CD4-positive, alpha-beta T cell (primary cell): ENCODE results near the gene ABHD16B. TPM values are rescaled to one million over a fixed set of nuclear protein-coding genes. Genes with fewer than 3 reads are reported as not detected.

Source experiments
- ATAC-seq: fragments of 200-7000 bp; cut with Tn5 transposase; one replicate; pipeline ENCODE4 v1.10.0; 2022; ENCODE audit warnings: mild to moderate bottlenecking; ENCODE audit not compliant: poor library complexity
- CTCF ChIA-PET: fragments of 350-600 bp; sonication (Branson Sonifier 250); formaldehyde crosslinking; loops from one replicate; lab custom pipeline; 2021; ENCODE audit warnings: antibody characterized with exemption, inconsistent platforms; lab: Charles Lee
- POLR2A ChIA-PET: fragments of 350-600 bp; sonication (Branson Sonifier 250); formaldehyde crosslinking; loops from one replicate; lab custom pipeline; 2021; ENCODE audit warnings: antibody characterized with exemption, inconsistent platforms; lab: Charles Lee
- DNase-seq, 14 experiments: peaks; one replicate each; pipeline ENCODE4 v3.0.0-alpha.2; 2013 to 2020; ENCODE audit warnings: mixed read lengths in 2 of 14
- H3K27ac ChIP-seq, 2 donors: one replicate each; pipeline versions ENCODE4 v1.5.1 to v1.7.0; 2013; ENCODE audit warnings: low read length in 2 of 2, low read depth in 1 of 2, mild to moderate bottlenecking in 1 of 2
- H3K27me3 ChIP-seq, 2 experiments: 1 replicate in 1 of 2; 2 replicates in 1 of 2; pipeline versions ENCODE4 v1.6.1 to v1.7.0; 2013; ENCODE audit warnings: low read length in 2 of 2, control low read depth in 1 of 2, mild to moderate bottlenecking in 1 of 2, moderate library complexity in 1 of 2; ENCODE audit not compliant: insufficient read depth in 2 of 2, control insufficient read depth in 1 of 2
- H3K36me3 ChIP-seq: one replicate; pipeline ENCODE4 v1.6.1; 2013; ENCODE audit warnings: low read length, control low read depth; ENCODE audit not compliant: insufficient read depth
- H3K4me1 ChIP-seq: one replicate; pipeline ENCODE4 v1.6.1; 2013; ENCODE audit warnings: low read length, control low read depth; ENCODE audit not compliant: insufficient read depth
- H3K4me3 ChIP-seq: one replicate; pipeline ENCODE4 v1.5.1; 2013; ENCODE audit warnings: mild to moderate bottlenecking, low read length, moderate library complexity
- H3K9me3 ChIP-seq, 2 experiments: 1 replicate in 1 of 2; 2 replicates in 1 of 2; pipeline versions ENCODE4 v1.6.1 to v1.7.0; 2013; ENCODE audit warnings: low read length in 2 of 2, mild to moderate bottlenecking in 2 of 2, control low read depth in 1 of 2, moderate library complexity in 1 of 2; ENCODE audit not compliant: control insufficient read depth in 1 of 2, insufficient read depth in 1 of 2
- H3K27ac Mint-ChIP-seq: one replicate; pipeline ENCODE4 v1.8.0; 2020; ENCODE audit warnings: mixed read lengths
- H3K27me3 Mint-ChIP-seq: one replicate; pipeline ENCODE4 v1.8.0; 2021; ENCODE audit warnings: mixed read lengths
- H3K36me3 Mint-ChIP-seq: one replicate; pipeline ENCODE4 v1.8.0; 2021; ENCODE audit warnings: low read depth, mixed read lengths
- H3K4me1 Mint-ChIP-seq: one replicate; pipeline ENCODE4 v1.8.0; 2021; ENCODE audit warnings: low read depth, mixed read lengths
- H3K4me3 Mint-ChIP-seq: one replicate; pipeline ENCODE4 v1.8.0; 2020; ENCODE audit warnings: mild to moderate bottlenecking, mixed read lengths
- H3K9me3 Mint-ChIP-seq: one replicate; pipeline ENCODE4 v1.8.0; 2020; ENCODE audit warnings: mixed read lengths
- CTCF ChIP-seq: fragments of 200-600 bp; IDR thresholded peaks from one replicate; pipeline ENCODE4 v1.8.0; 2022; ENCODE audit warnings: antibody characterized with exemption, mild to moderate bottlenecking
- intact Hi-C, 2 experiments: fragments of 100-400 bp; cut with DNase I in 1 of 2; cut with micrococcal nuclease in 1 of 2; formaldehyde crosslinking; loops; one replicate each; pipeline versions ENCODE4 v1.15.1 to v1.9.0; 2023 to 2025; cut with DNase I, micrococcal nuclease
- total RNA-seq, 174 experiments: library from RNA in 2 of 174; stranded (reverse) in 2 of 174; gene quantifications; one replicate each; pipeline ENCODE4 v1.2.3 and lab custom pipeline; 2021 to 2026

ABHD16B gene
- total RNA-seq, 2 experiments from 2014 or later, result not detected

- DNase-seq (no peak), ATAC-seq (no peak)
- H3K27me3 Mint-ChIP-seq, result peaks cover 51% of the 10 kb centered on the region
- H3K4me3 ChIP-seq, result no peak overlapping the region
- no peak overlapping the region for H3K4me3 Mint-ChIP-seq
- no peaks in the 10 kb centered on the region for H3K9me3 Mint-ChIP-seq
- H3K36me3 ChIP-seq, result no peaks in the 10 kb centered on the region
- CTCF ChIA-PET, result no interaction called here
- no peak overlapping the region for H3K27ac ChIP-seq
- H3K4me1 Mint-ChIP-seq, result peaks cover 10% of the 10 kb centered on the region
- no peaks in the 10 kb centered on the region for H3K36me3 Mint-ChIP-seq
- POLR2A ChIA-PET, result no interaction called here
- intact Hi-C loops, result no loop called here
- H3K27me3 ChIP-seq, result peaks cover 41 to 42% of the 10 kb centered on the region in 2 experiments
- peaks cover 15% of the 10 kb centered on the region for H3K4me1 ChIP-seq
- H3K9me3 ChIP-seq, result no peaks in the 10 kb centered on the region
- no peak for TF ChIP-seq CTCF
- H3K27ac Mint-ChIP-seq, result no peak overlapping the region
These were observed 33.2 kb upstream of the ABHD16B start for GRCh38 chr20:63828124-63828523.

GRCh38 chr20:63828545-63828944, 32.8 kb upstream of the ABHD16B start:
- Histone ChIP-seq H3K9me3 (no peaks in the 10 kb centered on the region), H3K27ac (no peak overlapping the region), H3K27me3 (peaks cover 41 to 42% of the 10 kb centered on the region in 2 experiments), H3K4me3 (no peak overlapping the region), H3K4me1 (peaks cover 15% of the 10 kb centered on the region), H3K36me3 (no peaks in the 10 kb centered on the region)
- ATAC-seq (no peak), DNase-seq (no peak)
- H3K27ac Mint-ChIP-seq, result no peak overlapping the region
- H3K4me1 Mint-ChIP-seq, result peaks cover 10% of the 10 kb centered on the region
- intact Hi-C loops, result no loop called here
- ChIA-PET CTCF (no interaction called here), POLR2A (no interaction called here)
- peaks cover 53% of the 10 kb centered on the region for H3K27me3 Mint-ChIP-seq
- H3K9me3 Mint-ChIP-seq, result no peaks in the 10 kb centered on the region
- TF ChIP-seq CTCF, result no peak
- no peaks in the 10 kb centered on the region for H3K36me3 Mint-ChIP-seq
- no peak overlapping the region for H3K4me3 Mint-ChIP-seq

GRCh38 chr20:63828951-63829350, 32.3 kb upstream of the ABHD16B start:
- peaks cover 15% of the 10 kb centered on the region for H3K4me1 ChIP-seq
- no peaks in the 10 kb centered on the region for H3K9me3 ChIP-seq
- Mint-ChIP-seq H3K36me3 (no peaks in the 10 kb centered on the region), H3K27me3 (peaks cover 56% of the 10 kb centered on the region), H3K4me3 (no peak overlapping the region), H3K9me3 (no peaks in the 10 kb centered on the region), H3K27ac (no peak overlapping the region), H3K4me1 (peaks cover 10% of the 10 kb centered on the region)
- H3K4me3 ChIP-seq, result no peak overlapping the region
- H3K27me3 ChIP-seq, result peaks cover 41 to 42% of the 10 kb centered on the region in 2 experiments
- TF ChIP-seq CTCF, result no peak
- intact Hi-C loops, result no loop called here
- ATAC-seq (no peak), DNase-seq (no peak)
- no peak overlapping the region for H3K27ac ChIP-seq
- ChIA-PET POLR2A (no interaction called here), CTCF (no interaction called here)
- no peaks in the 10 kb centered on the region for H3K36me3 ChIP-seq
